Measurements from ENCODE around the gene SMIM41.
A peak's percentile ranks its signal among the peaks of the same experiment; 100 is the strongest.

The SMIM41 gene

GRCh38 chr12:52066346-52067080 is 13.0 kb upstream of the SMIM41 start:
- no peak for DNase-seq

GRCh38 chr12:52067081-52067374 is 12.5 kb upstream of the SMIM41 start:
- DNase-seq = no peak

DNA sequence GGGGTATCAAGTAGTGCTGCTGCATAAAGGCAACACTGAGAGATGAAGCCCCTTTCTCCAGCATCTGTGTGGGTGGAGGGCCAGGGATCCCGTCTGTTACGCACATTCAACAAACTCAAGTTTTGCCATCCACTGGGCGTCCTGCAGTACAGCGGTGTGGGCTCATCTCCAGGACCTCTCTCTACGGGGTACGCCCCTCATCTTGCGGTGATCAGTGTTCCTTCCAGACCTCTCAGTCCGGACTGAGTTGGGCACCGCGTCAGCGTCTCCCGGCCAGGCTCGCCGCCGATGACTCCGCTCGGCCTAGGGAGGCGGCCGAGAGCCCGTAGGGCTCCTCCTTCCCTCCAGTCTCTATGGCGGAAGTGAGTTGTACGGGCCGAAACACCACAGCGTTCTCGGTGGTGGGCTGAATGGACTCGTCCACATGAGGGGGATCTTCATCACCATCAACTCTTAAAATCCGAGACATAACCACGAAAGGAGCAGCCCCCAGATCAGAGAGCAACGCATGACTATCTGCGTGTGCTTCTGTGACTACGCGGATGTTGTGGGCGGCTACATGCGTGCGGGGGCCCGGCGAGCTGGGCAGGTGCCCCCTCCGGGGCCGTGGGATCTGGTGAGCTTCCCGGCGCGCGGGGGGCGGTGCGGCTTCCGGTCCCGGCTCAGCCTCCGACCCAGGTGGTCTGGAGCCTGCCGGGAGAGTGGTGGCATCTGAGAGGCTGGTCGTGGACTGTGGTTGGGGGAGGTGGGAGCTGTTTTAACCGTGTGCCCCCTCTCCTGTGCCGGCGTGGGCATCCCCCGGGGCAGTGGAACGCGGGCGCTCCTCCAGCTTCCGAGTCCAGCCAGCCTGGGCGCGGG is 9.9 kb upstream of the SMIM41 start, which contains the start of gene ATG101:
TSS of gene ATG101 (plus strand) at position 652 of the 858 bp plus-strand sequence. CDS start 3,673 bp downstream, outside the sequence.
- peak; percentile 98 for DNase-seq

- peak; percentile 28 for DNase-seq
Measured at GRCh38 chr12:52070185-52070925, 9.1 kb upstream of the SMIM41 start.

GRCh38 chr12:52073531-52074381 is 5.7 kb upstream of the SMIM41 start:
- DNase-seq = no peak

DNA sequence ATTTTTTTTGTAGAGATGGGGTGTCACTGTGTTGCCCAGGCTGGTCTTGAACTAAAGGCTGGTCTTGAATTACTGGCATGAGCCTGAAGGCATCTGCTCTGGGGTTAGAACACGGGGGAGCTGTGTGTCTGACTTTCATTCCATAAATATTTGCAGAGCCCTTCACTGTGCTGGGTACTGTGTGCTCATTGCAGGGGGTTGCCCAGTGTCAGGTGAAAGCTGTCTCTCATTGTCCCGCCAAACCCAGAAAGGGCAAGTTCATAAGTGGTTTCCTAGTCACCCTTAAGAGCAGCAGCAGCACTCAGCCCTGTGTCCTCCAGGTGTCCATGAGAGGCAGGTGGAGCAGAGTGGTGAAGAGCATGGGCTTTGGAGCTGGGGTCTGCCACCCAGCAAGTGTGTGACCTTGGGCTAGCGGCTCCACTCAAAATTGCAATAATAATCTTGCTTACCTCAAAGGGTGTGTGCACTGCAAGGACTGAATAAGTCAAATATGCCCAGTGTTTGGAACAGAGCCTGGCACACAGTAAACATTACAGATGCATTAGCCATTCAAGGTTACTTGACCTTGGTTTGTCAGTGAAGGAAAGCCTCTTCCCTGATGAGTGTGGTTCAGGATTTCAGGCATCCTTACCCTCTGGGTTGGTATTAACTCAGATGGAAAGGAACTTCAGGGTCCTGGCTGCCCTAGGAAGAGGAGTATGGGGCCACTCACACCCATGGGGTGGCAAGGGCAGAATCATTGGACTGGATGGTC is 4.4 kb upstream of the SMIM41 start:
- DNase-seq = no peak

DNA sequence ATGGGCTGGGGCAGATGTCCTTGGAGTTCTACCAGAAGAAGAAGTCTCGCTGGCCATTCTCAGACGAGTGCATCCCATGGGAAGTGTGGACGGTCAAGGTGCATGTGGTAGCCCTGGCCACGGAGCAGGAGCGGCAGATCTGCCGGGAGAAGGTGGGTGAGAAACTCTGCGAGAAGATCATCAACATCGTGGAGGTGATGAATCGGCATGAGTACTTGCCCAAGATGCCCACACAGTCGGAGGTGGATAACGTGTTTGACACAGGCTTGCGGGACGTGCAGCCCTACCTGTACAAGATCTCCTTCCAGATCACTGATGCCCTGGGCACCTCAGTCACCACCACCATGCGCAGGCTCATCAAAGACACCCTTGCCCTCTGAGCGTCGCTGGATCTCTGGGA is 2.7 kb upstream of the SMIM41 start:
- no peak for DNase-seq

DNA sequence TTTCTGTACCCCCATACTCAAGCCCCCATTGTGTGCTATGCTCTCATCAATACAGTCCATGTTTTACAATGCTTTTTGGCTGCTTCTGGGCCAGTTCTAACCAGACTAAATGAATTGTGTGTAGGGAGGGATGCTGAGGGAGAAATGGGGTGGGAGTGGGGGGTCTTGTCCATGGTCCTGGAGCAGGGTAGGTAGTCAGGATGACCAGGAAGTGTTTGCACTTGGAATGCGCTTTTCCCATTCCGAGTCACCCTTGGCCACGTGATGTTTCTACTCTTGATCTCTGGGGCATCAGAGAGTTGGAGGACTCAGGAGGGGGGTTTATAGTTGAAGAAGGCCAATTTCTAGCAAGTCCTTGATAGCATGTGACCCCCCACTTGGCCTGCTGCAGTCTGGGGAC is 1.2 kb upstream of the SMIM41 start:
- DNase-seq = no peak

DNA sequence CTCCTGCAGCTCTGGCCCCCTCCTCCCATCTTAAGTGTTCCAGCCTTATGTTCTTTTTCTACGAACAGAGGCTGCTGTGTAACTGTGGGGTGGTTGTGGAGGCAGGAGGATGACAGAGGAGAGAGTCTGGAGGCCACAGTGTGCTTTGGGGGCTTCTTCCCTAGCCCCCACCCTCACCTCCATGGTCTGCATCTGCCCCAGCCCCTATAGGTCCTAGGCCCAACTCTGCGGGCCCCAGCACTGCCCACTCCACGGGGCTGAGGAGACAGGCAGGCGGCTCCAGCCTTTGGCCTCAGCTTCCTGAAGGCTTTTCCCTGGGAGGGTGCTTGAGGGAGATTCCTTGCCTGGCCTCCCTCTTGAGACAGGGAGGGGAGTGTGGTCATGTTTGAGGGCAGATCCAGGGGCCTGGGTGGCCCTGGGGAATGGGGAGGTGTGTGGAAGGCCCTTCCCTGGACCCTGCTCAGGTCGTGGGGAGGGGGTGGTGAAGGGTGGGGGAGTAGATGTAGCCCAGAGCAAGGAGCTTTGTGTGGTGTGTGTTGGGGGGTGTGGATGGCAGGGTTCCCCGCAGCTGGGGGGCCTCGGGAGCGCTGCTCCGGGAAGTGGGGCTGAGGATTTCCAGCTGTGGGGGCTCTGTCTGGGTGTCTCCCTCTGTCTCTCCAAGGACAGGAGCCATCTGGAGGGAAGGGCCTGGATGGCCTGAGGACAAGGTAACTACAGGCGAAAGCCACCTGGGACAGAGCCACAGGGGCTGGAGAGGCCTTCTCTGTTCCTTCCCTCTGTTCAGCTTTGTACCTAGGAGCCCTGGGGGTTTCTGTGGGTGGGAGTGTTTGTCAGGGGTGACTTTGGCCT is 1.1 kb downstream of the SMIM41 start:
- no peak for DNase-seq

GRCh38 chr12:52081263-52081733 is 1.8 kb downstream of the SMIM41 start:
- DNase-seq = no peak

DNA sequence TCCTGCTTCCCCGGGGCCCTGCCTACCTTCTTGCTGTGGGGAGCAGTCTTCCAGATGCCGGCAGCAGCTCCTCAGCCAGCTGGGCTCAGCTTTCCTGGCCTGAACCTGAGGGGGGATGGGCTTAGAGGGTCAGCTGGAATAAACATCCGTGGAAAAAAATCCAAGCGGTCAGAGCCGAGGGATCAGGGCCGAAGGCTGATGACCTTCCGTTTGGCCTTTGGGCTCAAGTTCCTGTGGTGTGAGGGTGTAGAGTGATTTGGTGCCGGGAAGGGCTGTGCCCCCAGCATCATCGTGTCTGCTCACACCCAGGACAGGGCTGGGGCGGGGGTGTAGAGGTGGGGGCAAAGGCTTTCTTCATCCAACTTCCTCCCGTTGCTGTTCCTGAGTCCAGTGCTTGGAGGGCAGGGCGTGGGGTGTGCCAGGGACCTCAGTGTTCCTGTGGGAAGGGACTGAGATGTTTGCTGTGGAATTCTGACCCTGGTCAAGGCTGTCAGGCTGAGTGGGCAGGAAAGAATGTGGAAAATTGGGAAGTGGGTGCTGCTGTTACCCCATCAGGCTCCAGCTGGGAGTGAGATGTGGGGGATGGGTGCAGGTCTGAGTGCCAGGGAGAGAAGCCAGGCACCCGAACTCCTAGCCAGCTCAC is 2.6 kb downstream of the SMIM41 start:
- DNase-seq = no peak

GRCh38 chr12:52082669-52082987 is 3.1 kb downstream of the SMIM41 start:
- no peak for DNase-seq

DNA sequence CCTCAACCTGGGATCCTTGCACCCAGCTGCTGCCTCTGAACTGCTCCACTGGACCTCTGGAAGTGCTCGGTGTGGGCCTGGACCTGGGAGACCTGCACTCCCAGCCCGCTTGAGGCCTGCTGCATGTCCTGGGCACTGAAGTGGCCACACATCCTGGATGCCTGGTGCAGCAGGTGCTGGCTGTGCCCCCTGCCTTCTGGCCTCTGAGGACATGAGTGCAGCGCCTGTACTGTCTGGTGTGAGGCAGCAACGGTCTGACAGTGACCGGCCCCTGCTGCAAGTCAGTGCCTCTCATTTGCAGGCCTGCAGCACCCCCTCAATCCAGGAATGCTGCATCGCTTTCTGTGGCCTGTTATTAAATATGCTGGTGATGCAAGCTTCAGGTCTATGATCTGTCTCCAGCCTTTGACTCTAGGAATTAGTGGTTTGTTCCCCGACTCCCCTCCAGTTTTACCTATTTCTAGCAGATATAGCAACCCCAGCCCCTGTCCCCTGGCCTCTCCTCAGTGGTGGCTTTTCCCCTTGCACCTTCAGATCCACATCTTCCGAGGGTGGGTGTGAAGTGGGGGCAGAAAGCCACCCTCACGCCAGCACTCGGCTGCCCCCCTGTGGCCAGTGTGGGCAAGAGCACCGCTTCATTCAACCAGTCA is 3.6 kb downstream of the SMIM41 start:
- peak; percentile 76 for DNase-seq

DNA sequence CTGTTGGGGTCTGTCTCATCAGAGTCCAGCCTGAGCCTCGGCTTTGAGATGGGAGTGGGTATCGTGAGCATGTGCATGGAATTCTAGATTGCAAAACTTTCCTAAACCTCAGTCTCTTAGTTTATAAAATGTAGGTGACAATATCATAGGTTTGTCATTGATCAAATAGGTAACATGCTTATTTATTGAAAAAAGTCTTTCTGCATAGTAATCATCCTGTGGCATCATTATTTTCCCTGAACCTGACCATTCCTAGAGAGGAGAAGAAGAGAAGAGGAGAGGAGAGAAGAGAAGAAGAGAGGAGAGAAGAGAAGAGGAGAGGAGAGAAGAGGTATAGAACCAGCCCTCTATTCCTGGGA is 4.1 kb downstream of the SMIM41 start:
- no peak for DNase-seq

- no peak for DNase-seq
Measured at GRCh38 chr12:52084491-52085231, 5.2 kb downstream of the SMIM41 start.

GRCh38 chr12:52085682-52086180 is 6.2 kb downstream of the SMIM41 start:
- no peak for DNase-seq

GRCh38 chr12:52086366-52086765 is 6.9 kb downstream of the SMIM41 start:
- DNase-seq = no peak

- DNase-seq = no peak
Measured at GRCh38 chr12:52086944-52087835, 7.7 kb downstream of the SMIM41 start.
